Uterus (tissue), 4 donors: ENCODE measurements around the gene HIPK2. TPM values are rescaled to one million over a fixed set of nuclear protein-coding genes. Genes with fewer than 3 reads are reported as not detected.
"Not testable (repeated sequence)": the region's sequence is repeated elsewhere in the genome, so short reads cannot be mapped to it uniquely, and the experiment has no call there.

ENCODE experiments used
- DNase-seq, 2 donors: peaks; one replicate each; pipeline ENCODE4 v3.0.0-alpha.2; 2019 to 2020
- H3K27ac ChIP-seq, 2 donors: fragments of 200-600 bp; sonication (generic); 1 replicate in 1 of 2; 2 replicates in 1 of 2; pipeline ENCODE4 v1.5.1; 2016 to 2018
- H3K27me3 ChIP-seq, 2 donors: fragments of 200-600 bp; sonication (generic); one replicate each; pipeline ENCODE4 v1.5.1; 2018 to 2019; ENCODE audit warnings: control low read depth in 1 of 2
- H3K36me3 ChIP-seq, 2 donors: fragments of 200-600 bp; sonication (generic); one replicate each; pipeline ENCODE4 v1.5.1; 2019; ENCODE audit warnings: control low read depth in 1 of 2
- H3K4me1 ChIP-seq, 2 donors: fragments of 200-600 bp; sonication (generic); one replicate each; pipeline ENCODE4 v1.5.1; 2018 to 2019; ENCODE audit warnings: control low read depth in 1 of 2
- H3K4me3 ChIP-seq, 2 donors: fragments of 200-600 bp; sonication (generic); 1 replicate in 1 of 2; 2 replicates in 1 of 2; pipeline ENCODE4 v1.5.1; 2018 to 2019; ENCODE audit warnings: mild to moderate bottlenecking in 1 of 2
- H3K9me3 ChIP-seq, 2 donors: fragments of 200-600 bp; sonication (generic); one replicate each; pipeline ENCODE4 v1.5.1; 2019; ENCODE audit warnings: control low read depth in 1 of 2
- POLR2A ChIP-seq, 2 donors: fragments of 450-650 bp; IDR thresholded peaks; one replicate each; pipeline ENCODE4 v1.6.1; 2016; ENCODE audit warnings: antibody characterized with exemption in 2 of 2, mild to moderate bottlenecking in 1 of 2, moderate library complexity in 1 of 2
- intact Hi-C: fragments of 100-400 bp; cut with DNase I; formaldehyde crosslinking; loops from one replicate; pipeline ENCODE4 v1.15.1; 2023; ENCODE audit warnings: low total_unique reads
- total RNA-seq, 4 donors: library from RNA; depleted of rRNA in 3 of 4; stranded (reverse); fragments of >200 nt in 3 of 4; gene quantifications; one replicate each; pipeline versions ENCODE4 v1.1.0 to v1.2.4, GENCODE V29; 2014 to 2023
- TF ChIP-seq, protein P1 (sequence below), 4 experiments: fragments of 200-600 bp in 2 of 4; fragments of 450-650 bp in 2 of 4; sonication (generic) in 2 of 4; IDR thresholded peaks; one replicate each; pipeline ENCODE4 v1.5.1; 2016 to 2019; ENCODE audit warnings: antibody characterized with exemption in 4 of 4, mild to moderate bottlenecking in 2 of 4, moderate library complexity in 1 of 4
- donor health status: DM: yes; HTN: yes; CAD: no.

The HIPK2 gene
- total RNA-seq, 4 donors from 2014 or later, result 9.4 to 65.8 (median 19.2) TPM

DNA sequence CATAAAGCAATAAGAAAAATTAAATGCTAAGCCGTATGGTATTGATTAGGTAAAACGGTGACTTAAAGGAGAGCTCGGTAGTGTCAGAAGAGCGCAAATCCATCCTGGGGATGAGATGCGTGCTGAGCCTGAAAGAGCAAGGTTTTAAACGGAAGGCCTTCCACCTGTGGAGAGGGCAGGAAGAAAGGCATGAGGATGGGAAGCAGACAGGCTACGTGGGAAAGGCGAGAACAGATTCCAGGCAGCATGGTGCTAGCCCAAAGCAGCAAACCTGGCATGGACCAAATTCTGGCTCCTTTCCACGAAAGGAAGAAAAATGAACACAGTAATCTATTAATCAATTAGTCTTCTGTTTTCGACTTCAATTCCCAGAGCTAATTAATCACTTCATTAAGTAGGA lies 103.5 kb downstream of the HIPK2 start:
- no peak for DNase-seq
- H3K27ac ChIP-seq, result no peak overlapping the region
- H3K36me3 ChIP-seq, result no peaks in the 10 kb centered on the region
- H3K4me3 ChIP-seq, result no peak overlapping the region
- TF ChIP-seq, protein P1, sequence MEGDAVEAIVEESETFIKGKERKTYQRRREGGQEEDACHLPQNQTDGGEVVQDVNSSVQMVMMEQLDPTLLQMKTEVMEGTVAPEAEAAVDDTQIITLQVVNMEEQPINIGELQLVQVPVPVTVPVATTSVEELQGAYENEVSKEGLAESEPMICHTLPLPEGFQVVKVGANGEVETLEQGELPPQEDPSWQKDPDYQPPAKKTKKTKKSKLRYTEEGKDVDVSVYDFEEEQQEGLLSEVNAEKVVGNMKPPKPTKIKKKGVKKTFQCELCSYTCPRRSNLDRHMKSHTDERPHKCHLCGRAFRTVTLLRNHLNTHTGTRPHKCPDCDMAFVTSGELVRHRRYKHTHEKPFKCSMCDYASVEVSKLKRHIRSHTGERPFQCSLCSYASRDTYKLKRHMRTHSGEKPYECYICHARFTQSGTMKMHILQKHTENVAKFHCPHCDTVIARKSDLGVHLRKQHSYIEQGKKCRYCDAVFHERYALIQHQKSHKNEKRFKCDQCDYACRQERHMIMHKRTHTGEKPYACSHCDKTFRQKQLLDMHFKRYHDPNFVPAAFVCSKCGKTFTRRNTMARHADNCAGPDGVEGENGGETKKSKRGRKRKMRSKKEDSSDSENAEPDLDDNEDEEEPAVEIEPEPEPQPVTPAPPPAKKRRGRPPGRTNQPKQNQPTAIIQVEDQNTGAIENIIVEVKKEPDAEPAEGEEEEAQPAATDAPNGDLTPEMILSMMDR (IDR thresholded peaks at IDR 0.05), result no peak
- TF ChIP-seq POLR2A (IDR thresholded peaks at IDR 0.05), result no peak
- no peaks in the 10 kb centered on the region for H3K9me3 ChIP-seq
- no peaks in the 10 kb centered on the region for H3K27me3 ChIP-seq
- intact Hi-C loops, result no loop called here
- H3K4me1 ChIP-seq, result no peaks in the 10 kb centered on the region

DNA sequence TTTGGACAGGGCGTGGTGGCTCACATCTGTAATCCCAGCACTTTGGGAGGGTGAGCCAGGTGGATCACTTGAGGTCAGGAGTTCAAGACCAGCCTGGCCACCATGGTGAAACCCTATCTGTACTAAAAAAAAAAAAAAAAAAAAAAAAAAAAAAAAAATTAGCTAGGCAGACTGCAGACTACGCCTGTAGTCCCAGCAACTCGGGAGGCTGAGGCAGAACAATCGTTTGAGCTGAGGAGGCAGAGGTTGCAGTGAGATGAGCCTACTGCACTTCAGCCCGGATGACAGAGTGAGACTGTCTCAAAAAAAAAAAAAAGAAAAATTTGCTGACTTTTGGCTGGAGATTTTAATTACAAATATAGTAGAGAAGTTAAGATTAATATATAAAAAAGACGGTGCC lies 104.0 kb downstream of the HIPK2 start:
- H3K27ac ChIP-seq, result peak overlapping the region in 1 of 2 donors; percentile 51

DNA sequence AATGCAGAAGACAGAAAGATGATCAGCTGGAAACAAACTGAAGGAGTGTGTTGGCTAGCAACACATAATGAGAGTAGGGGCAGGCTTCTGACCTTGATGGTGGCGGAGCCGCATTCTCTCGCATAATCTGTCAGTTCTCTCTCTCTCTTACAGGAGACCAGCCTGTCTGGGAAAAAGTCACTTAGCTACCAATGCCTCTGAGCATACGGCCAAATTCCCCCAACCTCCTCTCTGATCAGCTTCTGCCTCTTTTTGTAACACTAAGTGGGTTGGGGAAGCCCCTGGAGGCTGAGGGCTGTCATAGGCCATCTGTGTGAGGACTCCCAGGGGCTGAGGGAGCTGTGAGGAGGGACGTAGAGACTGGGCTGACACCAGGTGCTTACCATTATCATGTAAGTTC lies 104.6 kb downstream of the HIPK2 start:
- H3K4me1 ChIP-seq, result no peaks in the 10 kb centered on the region
- no peaks in the 10 kb centered on the region for H3K9me3 ChIP-seq
- no peaks in the 10 kb centered on the region for H3K36me3 ChIP-seq
- H3K27me3 ChIP-seq, result no peaks in the 10 kb centered on the region
- TF ChIP-seq, protein P1 (IDR thresholded peaks at IDR 0.05), result no peak
- TF ChIP-seq POLR2A (IDR thresholded peaks at IDR 0.05), result no peak
- peak overlapping the region; percentile 24 to 51 for H3K27ac ChIP-seq
- DNase-seq, result no peak
- no peak overlapping the region for H3K4me3 ChIP-seq
- intact Hi-C loops, result no loop called here

More for the DNA sequence above, 104.0 kb downstream of the HIPK2 start:
- Histone ChIP-seq H3K4me1 (no peaks in the 10 kb centered on the region), H3K4me3 (no peak overlapping the region), H3K36me3 (no peaks in the 10 kb centered on the region), H3K27me3 (no peaks in the 10 kb centered on the region), H3K9me3 (no peaks in the 10 kb centered on the region)
- no peak for DNase-seq
- intact Hi-C loops, result no loop called here
- TF ChIP-seq, protein P1 (IDR thresholded peaks at IDR 0.05), result no peak
- TF ChIP-seq POLR2A (IDR thresholded peaks at IDR 0.05), result no peak

DNA sequence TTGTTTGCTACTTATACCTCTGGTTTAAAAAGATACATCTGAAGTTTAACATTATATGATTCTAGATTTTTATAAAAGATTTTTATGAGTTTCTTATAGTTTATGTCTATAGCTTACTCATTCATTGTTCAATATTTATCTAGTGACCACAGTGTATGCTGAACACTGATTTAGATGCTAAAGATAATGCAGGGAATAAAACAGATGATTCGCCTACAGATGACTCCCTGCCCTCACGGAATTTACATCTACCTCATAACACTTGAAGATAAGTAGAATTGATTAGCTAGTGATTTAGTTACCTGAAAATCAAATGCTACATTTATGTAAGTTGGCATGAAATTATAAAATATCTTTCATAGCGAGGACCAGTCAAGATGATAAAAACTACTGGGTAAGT lies 105.8 kb downstream of the HIPK2 start:
- H3K27me3 ChIP-seq, result no peaks in the 10 kb centered on the region
- intact Hi-C loops, result no loop called here
- H3K4me3 ChIP-seq, result no peak overlapping the region
- no peak for DNase-seq
- no peak overlapping the region for H3K27ac ChIP-seq
- H3K9me3 ChIP-seq, result no peaks in the 10 kb centered on the region
- H3K36me3 ChIP-seq, result no peaks in the 10 kb centered on the region
- H3K4me1 ChIP-seq, result no peaks in the 10 kb centered on the region
- TF ChIP-seq POLR2A (IDR thresholded peaks at IDR 0.05), result no peak
- TF ChIP-seq, protein P1 (IDR thresholded peaks at IDR 0.05), result no peak

DNA sequence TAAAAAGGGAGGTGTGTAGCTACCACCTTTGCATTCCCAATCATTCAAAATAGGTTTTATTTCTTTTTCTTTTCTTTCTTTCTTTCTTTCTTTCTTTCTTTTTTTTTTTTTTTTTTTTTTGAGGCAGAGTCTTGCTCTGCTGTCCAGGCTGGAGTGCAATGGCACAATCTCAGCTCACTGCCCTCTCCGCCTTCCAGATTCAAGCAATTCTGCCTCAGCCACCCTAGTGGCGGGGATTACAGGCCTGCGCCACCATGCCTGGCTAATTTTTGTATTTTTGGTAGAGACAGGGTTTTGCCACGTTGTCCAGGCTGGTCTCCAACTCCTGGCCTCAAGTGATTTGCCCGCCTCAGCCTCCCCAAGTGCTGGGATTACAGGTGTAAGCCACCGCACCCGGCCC lies 107.1 kb downstream of the HIPK2 start:
- H3K4me3 ChIP-seq, H3K27ac ChIP-seq, intact Hi-C loops, DNase-seq, H3K36me3 ChIP-seq, H3K9me3 ChIP-seq, H3K4me1 ChIP-seq, H3K27me3 ChIP-seq: not testable (repeated sequence)
